ENCODE measurements around the gene TUBGCP2.
"Not testable (repeated sequence)": the region's sequence is repeated elsewhere in the genome, so short reads cannot be mapped to it uniquely, and the experiment has no call there.

The TUBGCP2 gene

GRCh38 chr10:133327651-133328357 lies 19.1 kb upstream of the TUBGCP2 start:
- TF ChIP-seq CTCF (IDR thresholded peaks at IDR 0.05; ENCODE audit: insufficient read depth, low read depth, low read length, missing control alignments) = no peak
- H3K4me3 ChIP-seq (ENCODE audit: low read depth, low read length) = no peak overlapping the region
- no peak for DNase-seq (ENCODE audit: low read depth)

GRCh38 chr10:133326745-133327650 lies 18.3 kb upstream of the TUBGCP2 start:
- no peak for DNase-seq (ENCODE audit: low read depth)
- no peak for TF ChIP-seq CTCF (IDR thresholded peaks at IDR 0.05; ENCODE audit: insufficient read depth, low read depth, low read length, missing control alignments)
- H3K4me3 ChIP-seq (ENCODE audit: low read depth, low read length) = no peak overlapping the region

- H3K4me3 ChIP-seq (ENCODE audit: low read depth, low read length) = no peak overlapping the region
- TF ChIP-seq CTCF (IDR thresholded peaks at IDR 0.05; ENCODE audit: insufficient read depth, low read depth, low read length, missing control alignments) = no peak
- DNase-seq (ENCODE audit: low read depth) = no peak
These were observed 17.5 kb upstream of the TUBGCP2 start for GRCh38 chr10:133326223-133326551.

- no peak for TF ChIP-seq CTCF (IDR thresholded peaks at IDR 0.05; ENCODE audit: insufficient read depth, low read depth, low read length, missing control alignments)
- DNase-seq (ENCODE audit: low read depth) = no peak
- H3K4me3 ChIP-seq (ENCODE audit: low read depth, low read length) = no peak overlapping the region
These were observed 17.0 kb upstream of the TUBGCP2 start for GRCh38 chr10:133325440-133326222.

- DNase-seq (ENCODE audit: low read depth) = no peak
- no peak for TF ChIP-seq CTCF (IDR thresholded peaks at IDR 0.05; ENCODE audit: insufficient read depth, low read depth, low read length, missing control alignments)
- H3K4me3 ChIP-seq (ENCODE audit: low read depth, low read length) = no peak overlapping the region
These were observed 16.2 kb upstream of the TUBGCP2 start for GRCh38 chr10:133324857-133325260.

- no peak for TF ChIP-seq CTCF (IDR thresholded peaks at IDR 0.05; ENCODE audit: insufficient read depth, low read depth, low read length, missing control alignments)
- no peak overlapping the region for H3K4me3 ChIP-seq (ENCODE audit: low read depth, low read length)
- peak; percentile 69 for DNase-seq (ENCODE audit: low read depth)
These were observed 15.6 kb upstream of the TUBGCP2 start for GRCh38 chr10:133324198-133324792.

- DNase-seq (ENCODE audit: low read depth); H3K4me3 ChIP-seq (ENCODE audit: low read depth, low read length): not testable (repeated sequence)
These were observed 13.5 kb upstream of the TUBGCP2 start for GRCh38 chr10:133322064-133322709.

- DNase-seq (ENCODE audit: low read depth); H3K4me3 ChIP-seq (ENCODE audit: low read depth, low read length): not testable (repeated sequence)
These were observed 12.3 kb upstream of the TUBGCP2 start for GRCh38 chr10:133320852-133321422.
